HG02588 (cell line): ENCODE data around the gene PPA2.

Experiments
- ATAC-seq: cut with Tn5 transposase; IDR thresholded peaks from one replicate; pipeline ENCODE4 v1.9.1; 2021; ENCODE audit warnings: mild to moderate bottlenecking, moderate library complexity; ENCODE audit not compliant: unreplicated experiment

Gene PPA2

GRCh38 chr4:105400901-105401677 is 72.8 kb downstream of the PPA2 start:
- no peak for ATAC-seq

GRCh38 chr4:105399532-105400161 is 74.2 kb downstream of the PPA2 start:
- ATAC-seq, result no peak

- no peak for ATAC-seq
Observed at GRCh38 chr4:105392858-105393257, 81.0 kb downstream of the PPA2 start.

DNA sequence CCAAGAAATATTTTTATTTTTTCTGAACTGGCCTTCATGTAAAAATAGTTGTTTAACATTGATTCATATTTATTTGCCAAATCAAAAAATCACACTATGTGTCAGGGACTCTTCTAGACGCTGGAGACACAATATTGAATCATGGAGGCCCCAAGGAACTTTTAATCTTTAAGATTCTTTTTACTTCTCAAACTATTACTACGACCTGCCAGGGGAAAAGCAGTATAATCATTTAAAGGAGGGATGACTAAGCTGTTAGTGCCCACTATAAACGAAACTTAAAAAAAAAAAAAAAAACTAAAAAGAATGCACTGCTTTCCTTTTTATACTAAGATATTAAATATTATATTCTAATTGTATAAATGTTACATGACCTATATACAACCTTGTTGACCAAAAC is 84.7 kb downstream of the PPA2 start:
- ATAC-seq, result no peak

DNA sequence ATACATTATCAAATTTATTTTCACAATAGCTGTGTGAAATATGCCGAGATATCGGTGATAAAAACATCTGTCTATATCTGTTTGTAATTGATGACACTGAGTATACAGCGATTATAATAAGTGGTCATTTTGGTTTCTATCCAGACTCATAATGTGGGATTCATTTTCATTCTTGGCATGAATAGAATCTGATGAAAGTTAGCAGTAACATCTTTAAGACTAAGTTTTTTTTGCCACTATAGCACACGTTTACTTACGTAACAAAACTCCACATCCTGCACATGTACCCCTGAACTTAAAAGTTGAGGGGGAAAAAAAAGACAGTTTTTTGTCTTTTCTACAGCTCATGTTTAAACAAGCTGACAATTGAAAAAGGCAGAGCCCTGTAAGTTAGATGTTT is 86.4 kb downstream of the PPA2 start:
- no peak for ATAC-seq

DNA sequence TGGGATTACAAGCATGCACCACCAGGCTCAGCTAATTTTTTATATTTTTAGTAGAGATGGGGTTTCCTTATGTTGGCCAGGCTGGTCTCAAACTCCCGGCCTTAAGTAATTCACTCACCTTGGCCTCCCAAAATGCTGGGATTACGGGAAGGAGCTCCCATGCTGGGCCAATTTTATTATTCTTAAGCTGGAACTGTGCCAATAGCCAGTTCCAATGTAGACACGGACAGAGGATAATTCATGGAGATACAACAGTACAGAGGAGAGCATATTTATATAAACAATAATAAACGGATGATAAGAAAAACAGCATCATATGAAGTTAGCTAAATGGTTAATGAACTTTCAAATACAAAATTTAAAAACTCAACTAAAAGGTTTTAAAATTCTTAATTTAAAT is 87.8 kb downstream of the PPA2 start:
- ATAC-seq, result no peak

GRCh38 chr4:105374071-105374470 is 99.8 kb downstream of the PPA2 start:
- no peak for ATAC-seq

- ATAC-seq, result no peak
Observed at GRCh38 chr4:105373324-105373723, 100.5 kb downstream of the PPA2 start.

DNA sequence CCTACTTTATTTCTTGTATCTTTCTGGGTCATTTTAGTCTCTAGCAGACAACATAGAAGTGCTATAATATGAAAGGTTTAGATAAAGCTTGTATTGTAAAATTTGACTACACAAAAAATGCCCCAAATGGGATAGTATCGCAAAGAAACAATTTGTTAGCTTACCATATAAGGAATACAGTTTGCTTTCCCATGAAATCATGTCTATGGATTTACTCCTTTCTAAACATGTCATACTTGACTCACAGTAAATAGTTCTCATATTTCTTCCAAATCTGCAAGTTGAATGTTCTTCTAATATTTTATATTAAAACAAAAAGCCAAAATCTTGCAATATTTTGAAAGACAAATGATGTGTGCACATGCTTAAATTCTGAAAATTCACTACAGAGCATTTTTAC is 103.9 kb downstream of the PPA2 start:
- no peak for ATAC-seq

DNA sequence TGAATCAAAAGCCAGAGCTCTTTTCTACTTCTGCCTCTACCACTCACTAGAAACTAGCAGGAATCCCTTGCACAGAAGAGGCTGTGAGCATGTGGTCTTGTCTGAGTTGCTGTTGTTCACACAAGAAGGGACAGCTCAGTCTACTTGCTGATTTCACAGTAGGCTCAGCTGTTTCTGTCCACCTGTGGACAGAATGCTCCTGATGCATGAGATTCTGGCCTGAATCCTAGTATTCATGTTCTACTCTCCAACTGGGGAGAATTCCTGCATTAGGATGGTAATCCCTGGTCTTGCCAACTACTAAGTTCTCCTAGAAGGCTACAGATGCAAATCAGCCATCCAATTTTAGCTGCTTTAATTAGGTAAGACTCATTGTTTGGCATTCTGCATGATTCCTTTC is 112.8 kb downstream of the PPA2 start:
- ATAC-seq, result no peak

DNA sequence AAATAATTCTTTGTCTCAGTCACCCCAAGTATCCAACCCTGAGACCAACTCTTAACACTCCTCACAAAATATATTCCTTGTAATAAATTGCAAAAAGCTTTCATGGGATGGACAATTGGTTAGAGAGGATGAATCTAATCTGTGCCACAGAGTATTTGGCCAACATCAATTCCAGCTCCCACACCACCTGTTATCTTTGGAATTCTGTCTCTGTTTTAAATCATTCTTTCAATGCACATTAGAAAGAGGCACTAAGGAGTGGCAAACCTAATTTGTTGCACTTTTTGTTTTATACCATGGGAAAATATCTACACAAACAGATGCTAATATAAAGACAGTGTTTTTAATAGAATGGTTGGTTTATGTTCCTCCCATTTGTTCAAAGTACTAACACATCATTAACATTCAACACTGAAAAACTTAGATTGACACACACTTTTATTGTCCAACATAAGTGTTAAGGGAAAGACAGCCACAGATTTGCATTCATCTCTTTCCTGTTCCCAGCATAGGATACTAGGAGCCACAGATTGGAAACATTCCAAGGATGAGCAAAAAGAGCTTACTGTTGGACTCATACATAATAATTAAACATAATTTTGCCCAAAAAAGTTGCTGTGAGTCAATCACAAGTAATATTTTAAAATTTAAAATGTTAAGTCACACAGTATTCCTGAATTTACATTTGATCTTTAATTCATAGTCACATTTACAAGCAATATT is 116.4 kb downstream of the PPA2 start:
- no peak for ATAC-seq

GRCh38 chr4:105356194-105356593 is 117.7 kb downstream of the PPA2 start:
- no peak for ATAC-seq

- peak; percentile 84 for ATAC-seq
Observed at GRCh38 chr4:105352826-105353225, 121.0 kb downstream of the PPA2 start.

GRCh38 chr4:105351861-105352260 is 122.0 kb downstream of the PPA2 start:
- ATAC-seq, result no peak

- ATAC-seq, result no peak
Observed at GRCh38 chr4:105350859-105351490, 122.9 kb downstream of the PPA2 start.

GRCh38 chr4:105348719-105349118 is 125.1 kb downstream of the PPA2 start:
- ATAC-seq, result no peak

DNA sequence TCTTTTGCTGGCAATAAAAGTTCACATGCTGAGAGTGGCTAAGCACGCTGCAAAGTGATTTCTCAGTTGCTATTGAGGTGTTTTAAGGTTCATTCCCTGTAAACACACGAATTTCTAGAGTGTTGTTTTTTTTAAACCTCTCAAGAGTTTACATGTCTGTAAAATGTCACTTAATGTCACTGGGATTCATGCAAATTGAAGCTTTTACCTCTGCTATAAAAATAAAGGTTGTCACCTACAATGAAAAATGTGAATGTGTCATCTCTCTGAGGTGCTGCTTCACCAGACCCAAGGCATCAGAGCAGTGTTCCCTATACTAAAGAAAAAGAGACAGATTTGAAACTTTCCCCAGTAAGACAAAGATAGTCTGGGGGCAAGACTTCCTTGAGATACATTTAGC is 127.0 kb downstream of the PPA2 start:
- no peak for ATAC-seq

- no peak for ATAC-seq
Observed at GRCh38 chr4:105345838-105346237, 128.0 kb downstream of the PPA2 start.

- ATAC-seq, result no peak
Observed at GRCh38 chr4:105345358-105345757, 128.5 kb downstream of the PPA2 start.

DNA sequence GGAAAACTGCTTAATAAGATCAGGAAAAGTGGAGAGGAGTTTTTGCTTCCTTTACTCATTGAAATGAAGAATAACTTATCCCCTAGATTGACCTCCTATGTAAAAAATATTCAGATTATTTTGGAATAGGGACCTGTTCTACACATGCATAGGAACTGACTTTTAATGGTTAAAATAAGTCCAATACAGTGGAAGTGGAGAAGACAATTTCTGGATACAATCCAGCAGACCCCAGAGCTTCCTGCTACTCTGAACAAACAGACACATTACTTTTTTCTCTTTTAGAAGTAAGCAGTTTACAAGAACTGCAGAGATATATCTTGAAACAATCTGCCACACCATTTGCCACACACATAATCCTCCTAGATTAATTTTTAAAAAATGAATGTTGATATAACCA is 129.7 kb downstream of the PPA2 start:
- ATAC-seq, result no peak

- ATAC-seq, result no peak
Observed at GRCh38 chr4:105343146-105343931, 130.5 kb downstream of the PPA2 start.
